ENCODE data around the gene HYAL2. TPM values are rescaled to one million over a fixed set of nuclear protein-coding genes. Genes with fewer than 3 reads are reported as not detected.
A peak's percentile ranks its signal among the peaks of the same experiment; 100 is the strongest.

The HYAL2 gene
- total and polyA plus RNA-seq, 9 of the 15 experiments (the other 6 are each of a cell fraction or from before 2014, with no cell fraction given): 0.36 to 22.7 (median 11.4) TPM; not detected in 1

GRCh38 chr3:50337175-50337861 lies 14.8 kb upstream of the HYAL2 start (continued):
- TF ChIP-seq TBP (optimal IDR thresholded peaks at IDR 0.05; ENCODE audit: low read depth, low read length) (peak; percentile 43), EZH2 (IDR thresholded peaks at IDR 0.05; ENCODE audit: borderline replicate concordance, low read depth, low read length) (no peak), ELF1 (tag; IDR thresholded peaks at IDR 0.05) (no peak), TSHZ1 (CRISPR knock-in tag; IDR thresholded peaks at IDR 0.05) (no peak), ZNF655 (CRISPR knock-in tag; IDR thresholded peaks at IDR 0.05) (no peak), ZNF408 (CRISPR knock-in tag; IDR thresholded peaks at IDR 0.05; ENCODE audit: low read depth) (no peak), ZNF507 (tag; conservative IDR thresholded peaks at IDR 0.05) (no peak), KHSRP (IDR thresholded peaks at IDR 0.05) (no peak), XRCC3 (IDR thresholded peaks at IDR 0.05) (no peak), CSDE1 (IDR thresholded peaks at IDR 0.05) (no peak), CHD7 (IDR thresholded peaks at IDR 0.05; ENCODE audit: low read depth, low read length) (no peak), SRF (CRISPR knock-in tag; IDR thresholded peaks at IDR 0.05) (peak in 1 of 2 experiments; percentile 51; a peak in 1 of 4 replicates)
